Transverse colon (tissue), 4 donors: ENCODE data around the gene CFAP90.

ENCODE experiments used
- CTCF ChIP-seq, 5 experiments: fragments of 200-600 bp in 3 of 5; fragments of 450-650 bp in 2 of 5; sonication (generic) in 3 of 5; IDR thresholded peaks; 1 replicate in 2 of 5; 2 replicates in 3 of 5; pipeline ENCODE4 v1.5.1; 2016 to 2017; ENCODE audit warnings: antibody characterized with exemption in 5 of 5, inconsistent platforms in 3 of 5, mild to moderate bottlenecking in 2 of 5, moderate library complexity in 1 of 5
- POLR2AphosphoS5 ChIP-seq, 3 donors: sonication (generic); formaldehyde crosslinking; IDR thresholded peaks; one replicate each; pipeline ENCODE4 v1.6.1; 2016; ENCODE audit warnings: antibody characterized with exemption in 3 of 3

DNA sequence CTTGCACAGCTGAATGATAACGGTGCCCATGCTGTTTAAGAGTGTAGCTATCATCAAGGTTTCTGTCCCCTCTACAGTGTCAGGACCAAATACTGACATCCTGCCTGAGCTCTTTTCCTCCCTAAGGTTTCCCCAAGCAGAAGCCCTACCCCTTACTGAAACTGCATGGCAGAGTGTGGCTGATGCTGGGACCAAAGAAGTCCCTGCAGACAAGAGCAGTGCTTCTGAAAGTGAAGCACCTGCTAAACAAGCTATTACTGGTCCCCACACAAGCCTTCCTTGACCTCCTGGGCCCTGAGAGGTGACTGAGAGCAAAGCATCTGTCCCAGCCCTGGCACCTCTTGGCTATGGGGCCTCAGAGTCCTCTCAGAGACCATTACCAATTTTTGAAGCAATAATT lies 56.1 kb downstream of the CFAP90 start:
- TF ChIP-seq POLR2AphosphoS5 (IDR thresholded peaks at IDR 0.05) (no peak), CTCF (IDR thresholded peaks at IDR 0.05) (no peak)
